Stimulated activated CD8-positive, alpha-beta memory T cell treated with anti-CD3 and anti-CD28 coated beads, Interleukin-15, amount 100 ng/mL, for 48 hours (primary cell): ENCODE data around the gene LDLRAD4.

Experiments
- DNase-seq, 2 donors: peaks; one replicate each; pipeline ENCODE4 v3.0.0-alpha.2; 2020; ENCODE audit warnings: low read depth in 2 of 2

LDLRAD4 gene

GRCh38 chr18:13306583-13306982 lies 88.0 kb downstream of the LDLRAD4 start:
- no peak for DNase-seq

DNA sequence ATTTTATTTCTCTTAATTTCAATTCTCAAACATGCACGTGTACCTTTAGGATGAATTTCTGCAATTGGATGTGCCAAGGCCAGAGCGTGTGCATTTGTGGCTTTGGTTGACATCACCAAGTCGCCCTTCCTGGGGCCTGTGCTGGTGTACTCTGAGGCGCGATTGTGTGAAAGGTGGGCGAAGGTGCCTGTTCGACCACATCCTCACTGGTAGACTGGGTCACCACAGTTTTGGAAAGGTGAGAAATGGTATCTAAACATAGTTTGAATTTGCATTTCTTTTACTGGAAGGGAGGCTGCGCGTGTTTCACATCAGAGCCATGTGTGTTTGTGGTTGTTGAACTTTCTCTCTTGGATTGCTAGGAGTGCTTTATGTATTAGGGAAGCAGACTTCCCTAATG lies 89.8 kb downstream of the LDLRAD4 start:
- peak; percentile 28 to 66 for DNase-seq

DNA sequence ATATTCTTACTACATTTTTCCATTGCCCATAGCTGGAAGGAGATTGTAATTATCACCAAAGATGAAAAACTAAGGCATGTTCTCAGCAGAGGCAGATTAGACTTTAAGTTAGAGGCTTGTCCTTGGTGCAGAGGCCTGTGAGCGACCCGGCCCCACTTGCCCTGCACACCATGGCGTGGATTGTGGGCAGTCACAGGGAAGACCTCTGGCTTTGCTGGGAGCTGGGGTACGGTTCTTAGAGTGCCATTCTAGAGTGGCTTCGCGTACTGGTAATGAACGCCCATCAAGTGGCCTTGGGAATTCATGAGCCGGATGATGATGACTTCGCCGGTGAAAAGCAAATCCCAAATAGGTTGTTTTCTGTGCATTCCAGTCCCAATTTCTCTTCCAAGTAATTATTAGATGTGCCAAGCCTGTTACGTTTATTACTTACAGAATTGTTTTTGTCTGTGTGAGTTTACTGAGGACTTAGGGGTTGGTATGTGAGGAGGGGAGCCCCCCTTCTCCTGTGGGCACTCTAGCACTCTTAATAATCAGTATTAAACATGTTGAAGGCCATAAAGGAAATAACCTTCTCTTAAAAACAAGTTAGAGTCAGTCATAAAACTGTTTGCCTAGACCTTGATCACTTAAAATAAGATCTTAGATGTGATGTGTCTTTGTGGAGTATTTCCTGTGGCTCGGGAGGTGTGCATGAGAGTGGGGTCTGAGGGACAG lies 90.6 kb downstream of the LDLRAD4 start:
- DNase-seq = no peak

DNA sequence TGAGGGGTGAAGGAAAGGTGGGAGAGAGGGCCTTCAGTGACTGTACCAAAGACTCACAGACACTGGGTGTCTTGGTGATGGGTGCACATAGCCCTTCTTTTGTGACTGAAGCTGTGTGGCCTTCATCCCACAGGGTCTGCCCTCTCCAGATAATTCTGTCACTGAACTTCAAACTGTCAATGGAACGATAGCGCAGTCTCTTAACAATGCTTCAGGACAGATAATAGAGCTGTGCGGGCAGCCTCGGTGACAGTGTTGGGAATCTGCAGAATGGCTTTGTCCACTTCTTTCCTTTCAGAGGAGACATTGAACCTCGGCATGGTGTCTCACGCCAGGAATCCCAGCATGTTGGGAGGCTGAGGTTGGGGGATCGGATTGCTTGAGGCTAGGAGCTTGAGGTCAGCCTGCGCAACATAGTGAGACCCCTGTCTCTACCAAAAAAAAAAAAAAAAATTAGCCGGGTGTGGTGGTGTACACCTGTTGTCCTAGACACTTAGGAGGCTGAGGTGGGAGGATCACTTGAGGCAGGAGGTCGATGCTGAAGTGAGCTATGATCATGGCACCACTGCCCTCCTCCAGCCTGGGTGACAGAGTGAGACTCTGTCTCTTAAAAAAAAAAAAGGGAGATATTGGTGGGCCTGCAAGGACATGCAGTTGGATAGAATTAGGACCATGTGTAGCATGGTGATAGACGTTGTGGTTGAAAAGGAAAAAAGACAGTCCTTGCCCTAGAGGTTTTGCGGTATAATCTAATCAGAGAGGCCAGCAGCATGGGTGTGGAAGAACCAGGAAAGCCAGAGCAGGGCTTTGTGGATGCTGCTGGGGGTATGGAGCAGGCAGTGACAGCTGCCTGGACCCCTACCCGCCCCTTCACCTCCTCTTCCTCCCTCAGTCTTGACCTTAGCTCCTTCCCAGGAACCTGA lies 91.4 kb downstream of the LDLRAD4 start:
- no peak for DNase-seq

DNA sequence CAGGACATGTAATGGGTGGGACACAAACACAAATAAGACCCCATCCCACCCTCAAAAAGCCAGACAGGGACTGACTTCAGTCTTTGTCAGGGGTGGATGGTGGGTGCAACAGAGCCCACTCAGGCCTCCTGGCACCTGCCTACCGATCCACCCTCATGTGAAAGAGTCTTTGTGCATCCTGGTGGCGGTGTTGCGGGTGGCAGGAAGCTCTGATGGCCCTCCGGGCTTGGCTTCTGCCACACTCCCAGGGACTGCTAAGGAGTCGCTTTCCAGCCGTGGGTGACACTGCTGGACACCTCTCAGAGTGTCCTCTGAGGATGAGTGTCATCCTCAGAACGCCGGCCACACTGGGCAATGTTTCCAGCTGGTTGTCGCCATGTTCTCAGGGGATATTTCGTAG lies 92.6 kb downstream of the LDLRAD4 start:
- no peak for DNase-seq

DNA sequence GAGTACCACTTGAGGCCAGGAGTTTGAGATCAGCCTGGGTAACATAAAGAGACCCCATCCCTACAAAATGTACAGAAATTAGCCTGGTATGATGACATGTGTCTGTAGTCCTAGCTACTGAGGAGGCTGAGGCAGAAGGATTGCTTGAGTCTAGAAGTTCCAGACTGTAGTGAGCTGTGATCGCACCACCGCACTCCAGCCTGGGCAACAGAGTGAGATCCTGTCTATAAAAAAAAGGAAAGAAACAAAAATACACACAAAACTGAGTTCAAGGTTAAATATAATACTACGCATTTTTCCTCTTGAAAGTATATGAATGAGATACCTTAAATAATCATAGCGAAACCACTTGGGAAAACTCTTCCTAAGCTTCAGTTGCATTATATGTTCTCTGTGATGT lies 94.0 kb downstream of the LDLRAD4 start:
- DNase-seq = no peak

- DNase-seq = no peak
Observed at GRCh38 chr18:13313006-13313686, 94.6 kb downstream of the LDLRAD4 start.

DNA sequence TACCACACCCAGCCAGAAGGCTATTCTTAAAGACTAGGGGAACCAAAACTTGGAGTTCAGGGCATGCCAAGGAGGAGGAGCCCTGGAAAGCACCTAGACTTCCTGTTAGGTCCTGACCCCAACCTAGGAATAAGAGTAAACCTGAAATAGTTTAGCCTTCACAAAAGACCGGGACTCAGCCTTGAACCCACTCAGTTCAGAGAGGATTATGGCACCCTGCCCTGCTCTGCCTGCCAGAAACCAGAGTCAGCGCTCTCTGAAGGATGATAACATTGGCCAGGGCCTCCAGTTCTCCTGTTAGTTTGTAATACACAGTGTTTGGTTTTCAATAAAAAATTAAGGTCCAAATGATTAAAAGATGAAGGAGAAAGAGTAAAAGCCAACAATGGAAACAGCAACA lies 96.4 kb downstream of the LDLRAD4 start:
- no peak for DNase-seq

DNA sequence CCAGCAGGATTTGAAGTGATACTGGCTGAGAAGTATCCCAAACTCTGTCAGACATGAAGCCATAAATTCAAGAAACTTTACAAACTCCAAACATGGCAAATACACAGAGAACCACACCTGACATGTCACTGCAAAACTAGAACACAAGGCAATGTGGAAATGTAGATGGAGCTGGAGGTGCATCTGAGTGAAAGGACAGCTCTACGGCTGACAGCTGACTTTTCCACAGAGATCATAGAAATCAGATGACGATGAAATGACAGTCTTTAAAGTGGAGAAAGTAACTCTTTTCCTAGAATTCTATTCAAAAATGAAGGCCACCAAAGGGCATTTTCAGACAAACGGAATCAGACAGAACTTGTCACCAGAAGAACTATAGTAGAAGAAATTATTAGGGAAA lies 97.5 kb downstream of the LDLRAD4 start:
- DNase-seq = no peak

- DNase-seq = no peak
Observed at GRCh38 chr18:13317801-13318200, 99.2 kb downstream of the LDLRAD4 start.

- DNase-seq = peak; percentile 22 to 28
Observed at GRCh38 chr18:13318731-13319501, 100.4 kb downstream of the LDLRAD4 start.

DNA sequence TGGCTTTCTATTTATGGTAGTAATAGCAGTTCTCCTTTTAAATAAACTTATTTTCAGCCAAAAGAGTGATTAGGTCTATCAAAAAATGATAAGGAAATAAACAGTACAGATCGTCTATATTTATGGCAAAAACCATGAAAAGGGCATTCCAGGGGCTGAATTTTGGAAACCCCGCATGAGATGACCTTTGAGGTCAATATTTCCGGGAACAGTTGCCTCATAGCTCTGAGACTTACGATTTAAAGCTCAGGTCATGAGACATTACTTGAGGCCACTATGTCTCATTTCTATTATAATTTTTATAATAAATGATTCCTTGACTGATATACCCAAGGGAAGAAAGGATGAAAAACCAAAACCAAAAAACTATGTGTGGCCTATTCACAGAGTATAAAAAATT lies 101.1 kb downstream of the LDLRAD4 start:
- no peak for DNase-seq

DNA sequence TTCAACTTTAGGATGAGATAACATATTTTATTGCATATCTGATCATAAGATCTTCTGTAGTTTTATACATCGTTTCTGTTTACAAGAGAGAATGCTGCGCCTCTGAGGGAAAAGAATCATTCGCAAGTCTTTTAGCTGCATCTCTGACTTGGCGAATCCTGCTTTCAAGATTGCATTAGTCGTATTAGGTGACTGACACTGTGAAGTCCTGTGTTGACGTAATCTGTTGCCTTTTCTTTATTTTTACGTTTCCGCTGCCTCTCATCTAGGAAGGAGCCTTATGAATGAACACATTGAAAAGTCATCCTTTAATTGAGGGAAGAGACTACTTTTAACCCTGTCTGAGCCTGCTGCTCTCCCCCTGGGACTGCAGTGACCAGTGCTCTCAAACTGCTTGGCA lies 101.5 kb downstream of the LDLRAD4 start:
- no peak for DNase-seq

- DNase-seq = no peak
Observed at GRCh38 chr18:13320891-13321425, 102.4 kb downstream of the LDLRAD4 start.

DNA sequence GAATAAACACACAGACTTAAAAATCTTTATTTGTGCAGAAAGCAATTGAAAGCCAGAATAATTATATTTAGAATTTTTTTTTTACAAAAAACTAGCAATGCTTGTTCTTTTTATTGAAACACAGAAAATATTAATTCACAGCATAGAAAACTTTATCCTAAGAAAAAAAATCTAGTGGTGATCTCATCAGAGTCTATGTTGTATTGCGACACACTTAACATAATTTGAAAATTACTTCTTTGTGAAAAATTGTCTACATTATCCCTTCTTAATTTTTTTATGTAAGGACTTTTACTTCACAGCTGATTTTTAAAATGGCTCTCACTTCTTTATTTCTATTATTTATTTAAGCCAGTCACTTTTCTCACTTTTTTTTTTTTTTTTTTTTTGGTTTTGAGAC lies 103.4 kb downstream of the LDLRAD4 start:
- no peak for DNase-seq

DNA sequence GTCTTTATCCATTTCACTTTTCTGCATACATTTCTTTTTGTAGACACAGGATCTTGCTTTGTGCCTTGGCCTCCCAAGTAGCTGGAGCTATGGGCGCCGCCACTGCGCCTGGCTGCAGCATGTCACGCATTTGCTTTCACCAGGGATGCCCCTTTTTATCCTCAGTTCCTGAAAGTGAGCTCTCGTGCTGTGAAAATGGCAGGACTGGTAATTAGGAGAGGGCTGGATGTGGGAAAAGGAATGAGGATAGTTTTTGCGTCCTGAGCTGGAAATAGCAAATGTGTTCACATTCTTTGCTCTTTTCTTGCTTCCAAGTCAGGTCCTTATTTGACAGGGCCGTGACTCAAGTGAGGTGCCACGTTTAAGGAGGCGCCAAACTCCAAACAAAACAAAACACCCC lies 104.6 kb downstream of the LDLRAD4 start:
- no peak for DNase-seq

GRCh38 chr18:13324880-13325279 lies 106.3 kb downstream of the LDLRAD4 start:
- DNase-seq = no peak

DNA sequence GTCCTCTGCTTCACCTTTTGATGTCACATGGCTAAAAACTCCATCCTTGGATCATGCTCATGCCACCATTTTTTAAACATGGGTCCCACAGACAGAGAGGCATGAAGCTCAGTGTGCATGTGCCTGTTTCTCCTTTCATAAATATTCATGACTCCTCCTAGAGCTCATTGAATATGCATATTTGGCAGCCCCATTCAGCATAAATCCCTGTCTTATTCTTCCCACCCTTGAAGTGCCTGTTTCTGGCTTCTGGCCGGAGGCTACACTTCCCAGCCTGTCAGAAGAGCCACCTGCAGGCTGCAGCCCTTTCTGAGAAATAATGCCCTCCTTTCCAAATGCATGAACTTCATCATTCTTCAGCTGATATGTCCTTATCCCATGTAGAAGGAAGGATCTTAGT lies 109.7 kb downstream of the LDLRAD4 start:
- DNase-seq = no peak

DNA sequence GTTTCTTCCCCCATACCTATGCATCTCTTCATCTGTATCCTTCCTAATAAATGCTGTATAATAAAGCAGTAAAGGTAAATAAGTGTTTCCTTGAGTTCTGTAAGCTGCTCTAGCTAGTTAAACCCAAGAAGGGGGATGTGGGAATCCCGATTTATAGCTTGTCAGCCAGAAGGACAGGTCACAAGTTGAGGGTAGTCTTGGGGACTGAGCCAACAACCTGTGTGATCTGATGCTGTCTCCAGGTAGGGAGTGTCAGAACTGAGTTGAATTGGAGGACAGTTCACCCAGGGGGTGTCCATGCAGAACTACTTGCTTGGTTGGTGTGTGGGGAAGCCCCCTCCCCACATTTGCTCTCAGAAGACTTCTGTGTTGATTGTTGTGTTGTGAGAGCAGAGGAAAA lies 112.4 kb downstream of the LDLRAD4 start:
- DNase-seq = no peak

- no peak for DNase-seq
Observed at GRCh38 chr18:13331846-13332245, 113.3 kb downstream of the LDLRAD4 start.

DNA sequence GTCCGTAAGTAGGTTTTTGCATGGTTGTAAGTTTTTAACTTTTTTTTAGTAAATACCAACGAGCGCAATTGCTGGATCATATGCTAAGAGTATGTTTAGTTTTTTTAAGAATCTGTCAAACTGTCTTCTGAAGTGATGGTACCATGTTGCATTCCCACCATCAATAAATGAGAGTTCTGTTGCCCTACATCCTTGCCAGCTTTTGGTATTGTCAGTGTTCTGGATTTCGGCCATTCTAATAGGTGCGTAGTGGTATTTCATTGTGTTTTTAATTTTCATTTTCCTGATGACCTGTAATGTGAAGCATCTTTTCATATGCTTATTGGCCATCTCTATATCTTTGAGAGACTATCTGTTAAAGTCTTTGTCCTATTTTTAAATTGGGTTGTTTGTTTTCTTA lies 114.3 kb downstream of the LDLRAD4 start:
- DNase-seq = no peak

DNA sequence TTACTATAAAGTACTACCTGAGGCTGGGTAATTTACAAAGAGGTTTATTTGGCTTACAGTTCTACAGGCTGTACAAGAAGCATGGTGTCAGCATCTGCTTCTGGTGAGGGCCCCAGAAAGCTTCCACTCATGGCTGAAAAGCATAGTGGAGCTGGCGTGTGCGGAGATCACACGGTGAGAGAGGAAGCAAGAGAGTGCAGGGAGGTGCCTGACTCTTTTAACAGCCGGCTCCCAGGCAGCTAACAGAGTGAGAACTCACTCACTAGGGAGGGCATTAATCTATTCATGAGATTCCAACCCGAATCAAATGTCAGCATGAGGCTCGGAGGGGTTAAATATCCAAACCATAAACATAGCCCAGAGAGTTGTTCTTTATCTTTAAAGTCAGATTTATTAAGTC lies 117.3 kb downstream of the LDLRAD4 start:
- no peak for DNase-seq
